ENCODE results near the gene CCR9.

DNA sequence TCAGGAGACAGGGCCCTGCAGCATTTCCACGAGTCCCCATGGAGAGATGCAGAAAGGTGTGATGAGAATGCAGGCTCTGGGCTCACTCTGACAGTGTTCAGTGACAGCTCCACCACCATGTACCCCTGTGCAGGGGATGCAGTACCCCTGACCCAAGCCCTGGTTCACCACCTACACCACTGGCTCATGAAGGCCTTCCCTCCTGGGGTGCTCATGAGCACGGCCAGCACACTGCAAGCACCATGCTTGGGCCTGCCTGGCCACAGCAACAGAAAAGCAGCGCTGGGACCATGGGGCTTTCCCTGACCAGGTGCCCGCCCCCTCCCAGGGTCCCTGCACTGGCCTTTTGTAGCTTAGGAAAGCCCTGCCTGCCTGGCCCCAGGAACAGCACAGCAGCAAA is 63.1 kb downstream of the CCR9 start:
- no peak for TF ChIP-seq CTCF (IDR thresholded peaks at IDR 0.05)
- TF ChIP-seq POLR2A (IDR thresholded peaks at IDR 0.05): no peak

All from testis (tissue), 2 donors.